ENCODE results near the gene MAST1.
"Not testable (repeated sequence)": the region's sequence is repeated elsewhere in the genome, so short reads cannot be mapped to it uniquely, and the experiment has no call there.

MAST1 gene

GRCh38 chr19:12912571-12912970 lies 74.3 kb downstream of the MAST1 start:
- Histone ChIP-seq H3K4me3 (replicated peaks; ENCODE audit: insufficient read depth, low read length) (no peak overlapping the region), H3K27ac (replicated peaks) (peak overlapping the region; percentile 97), H3K27me3 (ENCODE audit: insufficient read depth, poor library complexity, severe bottlenecking) (no peaks in the 10 kb centered on the region)
- DNase-seq (ENCODE audit: low read depth in 1 of 2, low spot score in 1 of 2), result no peak
- no peak for TF ChIP-seq SPI1 (IDR thresholded peaks at IDR 0.05; ENCODE audit: borderline replicate concordance, low read depth)
- no peak for TF ChIP-seq REST (IDR thresholded peaks at IDR 0.05; ENCODE audit: insufficient replicate concordance, low read depth)
- TF ChIP-seq CTCF (IDR thresholded peaks at IDR 0.05; ENCODE audit: insufficient read depth, low read length), result no peak
- no peak for TF ChIP-seq POLR2AphosphoS5 (IDR thresholded peaks at IDR 0.05; ENCODE audit: low read depth)
- TF ChIP-seq GABPA (IDR thresholded peaks at IDR 0.05; ENCODE audit: low read depth), result no peak

GRCh38 chr19:12913011-12913561 lies 74.8 kb downstream of the MAST1 start:
- DNase-seq (ENCODE audit: low read depth in 1 of 2, low spot score in 1 of 2), result peak in 1 of 2 experiments; percentile 53
- no peak for TF ChIP-seq POLR2AphosphoS5 (IDR thresholded peaks at IDR 0.05; ENCODE audit: low read depth)
- no peak for TF ChIP-seq REST (IDR thresholded peaks at IDR 0.05; ENCODE audit: insufficient replicate concordance, low read depth)
- TF ChIP-seq CTCF (IDR thresholded peaks at IDR 0.05; ENCODE audit: insufficient read depth, low read length), result no peak
- no peak for TF ChIP-seq GABPA (IDR thresholded peaks at IDR 0.05; ENCODE audit: low read depth)
- no peak; the same call in 1 of the 2 replicates for TF ChIP-seq SPI1 (IDR thresholded peaks at IDR 0.05; ENCODE audit: borderline replicate concordance, low read depth)
- H3K27me3 ChIP-seq (ENCODE audit: insufficient read depth, poor library complexity, severe bottlenecking), result no peaks in the 10 kb centered on the region
- no peak overlapping the region for H3K4me3 ChIP-seq (replicated peaks; ENCODE audit: insufficient read depth, low read length)
- H3K27ac ChIP-seq (replicated peaks), result peak overlapping the region; percentile 97

- TF ChIP-seq SPI1 (IDR thresholded peaks at IDR 0.05; ENCODE audit: borderline replicate concordance, low read depth) (peak; percentile 62; the same call in 1 of the 2 replicates), POLR2AphosphoS5 (IDR thresholded peaks at IDR 0.05; ENCODE audit: low read depth) (peak; percentile 97), CTCF (IDR thresholded peaks at IDR 0.05; ENCODE audit: insufficient read depth, low read length) (no peak), GABPA (IDR thresholded peaks at IDR 0.05; ENCODE audit: low read depth) (peak; percentile 28; the same call in 1 of the 2 replicates), REST (IDR thresholded peaks at IDR 0.05; ENCODE audit: insufficient replicate concordance, low read depth) (peak; percentile 55)
- peak; percentile 75 to 97 for DNase-seq (ENCODE audit: low read depth in 1 of 2, low spot score in 1 of 2)
- Histone ChIP-seq H3K4me3 (replicated peaks; ENCODE audit: insufficient read depth, low read length) (no peak overlapping the region), H3K27ac (replicated peaks) (peak overlapping the region; percentile 97), H3K27me3 (ENCODE audit: insufficient read depth, poor library complexity, severe bottlenecking) (no peaks in the 10 kb centered on the region)
These were observed 75.8 kb downstream of the MAST1 start for GRCh38 chr19:12913851-12914690.

- not testable (repeated sequence) for H3K27ac ChIP-seq (replicated peaks); H3K4me3 ChIP-seq (replicated peaks; ENCODE audit: insufficient read depth, low read length); DNase-seq (ENCODE audit: low read depth in 1 of 2, low spot score in 1 of 2); H3K27me3 ChIP-seq (ENCODE audit: insufficient read depth, poor library complexity, severe bottlenecking)
These were observed 77.5 kb downstream of the MAST1 start for GRCh38 chr19:12915860-12916259.
